ENCODE measurements around the gene CCNJL. TPM values are rescaled to one million over a fixed set of nuclear protein-coding genes. Genes with fewer than 3 reads are reported as not detected.

The CCNJL gene
- total RNA-seq, 4 donors from 2014 or later, result 0.44 to 1.5 (median 0.63) TPM; not detected in 1

GRCh38 chr5:160245506-160246086 is 66.8 kb downstream of the CCNJL start:
- H3K36me3 ChIP-seq, result no peaks in the 10 kb centered on the region
- H3K9me3 ChIP-seq, result no peaks in the 10 kb centered on the region
- no peaks in the 10 kb centered on the region for H3K27me3 ChIP-seq
- no peak for DNase-seq (ENCODE audit: low spot score in 2 of 2)
- TF ChIP-seq EP300 (IDR thresholded peaks at IDR 0.05) (no peak), POLR2A (IDR thresholded peaks at IDR 0.05) (no peak), CTCF (IDR thresholded peaks at IDR 0.05) (no peak)
- 64 to 67% methylated on average over 9 of the region's 9 CpGs for WGBS, 2 donors
- H3K4me3 ChIP-seq, result no peak overlapping the region
- H3K27ac ChIP-seq, result no peak overlapping the region
- H3K4me1 ChIP-seq, result no peaks in the 10 kb centered on the region

- Histone ChIP-seq H3K36me3 (no peaks in the 10 kb centered on the region), H3K27ac (no peak overlapping the region), H3K9me3 (no peaks in the 10 kb centered on the region), H3K4me3 (no peak overlapping the region), H3K27me3 (no peaks in the 10 kb centered on the region), H3K4me1 (no peaks in the 10 kb centered on the region)
- 68 to 86% methylated on average over 3 of the region's 3 CpGs for WGBS, 2 donors
- no peak for DNase-seq (ENCODE audit: low spot score in 2 of 2)
- TF ChIP-seq CTCF (IDR thresholded peaks at IDR 0.05) (no peak), POLR2A (IDR thresholded peaks at IDR 0.05) (no peak), EP300 (IDR thresholded peaks at IDR 0.05) (no peak)
Observed at GRCh38 chr5:160242145-160242544, 70.2 kb downstream of the CCNJL start.

- Histone ChIP-seq H3K9me3 (no peaks in the 10 kb centered on the region), H3K27ac (no peak overlapping the region), H3K36me3 (no peaks in the 10 kb centered on the region), H3K4me3 (no peak overlapping the region), H3K4me1 (no peaks in the 10 kb centered on the region), H3K27me3 (no peaks in the 10 kb centered on the region)
- 30 to 41% methylated on average over 3 of the region's 3 CpGs for WGBS, 2 donors
- TF ChIP-seq POLR2A (IDR thresholded peaks at IDR 0.05) (no peak), CTCF (IDR thresholded peaks at IDR 0.05) (no peak), EP300 (IDR thresholded peaks at IDR 0.05) (no peak)
- DNase-seq (ENCODE audit: low spot score in 2 of 2), result no peak
Observed at GRCh38 chr5:160240350-160240749, 72.0 kb downstream of the CCNJL start.

- no peak for DNase-seq (ENCODE audit: low spot score in 2 of 2)
Observed at GRCh38 chr5:160237571-160238093, 74.7 kb downstream of the CCNJL start.

More at GRCh38 chr5:160237571-160238093, 74.7 kb downstream of the CCNJL start:
- no peaks in the 10 kb centered on the region for H3K27me3 ChIP-seq
- WGBS, 2 donors, result 48 to 56% methylated on average over 5 of the region's 5 CpGs
- no peaks in the 10 kb centered on the region for H3K36me3 ChIP-seq
- H3K27ac ChIP-seq, result no peak overlapping the region
- no peaks in the 10 kb centered on the region for H3K4me1 ChIP-seq
- no peaks in the 10 kb centered on the region for H3K9me3 ChIP-seq
- H3K4me3 ChIP-seq, result no peak overlapping the region
- TF ChIP-seq CTCF (IDR thresholded peaks at IDR 0.05) (no peak), POLR2A (IDR thresholded peaks at IDR 0.05) (no peak), EP300 (IDR thresholded peaks at IDR 0.05) (no peak)
